HepG2 (cell line): ENCODE results near the gene NEK9. TPM values are rescaled to one million over a fixed set of nuclear protein-coding genes. Genes with fewer than 3 reads are reported as not detected.

ENCODE experiments used
- AKNA ChIP-seq: sonication (generic); formaldehyde crosslinking; IDR thresholded peaks from 2 replicates; pipeline ENCODE4 v1.4.0; 2020; ENCODE audit warnings: missing genetic modification reagents, borderline replicate concordance
- HDAC1 ChIP-seq: sonication (generic); formaldehyde crosslinking; IDR thresholded peaks from 2 replicates; pipeline ENCODE4 v1.5.1; 2020; ENCODE audit warnings: mild to moderate bottlenecking, missing genetic modification reagents
- HMG20A ChIP-seq: IDR thresholded peaks from 2 replicates; pipeline ENCODE4 v1.6.1; 2016; ENCODE audit warnings: borderline replicate concordance
- ISX ChIP-seq: sonication (generic); formaldehyde crosslinking; conservative IDR thresholded peaks from 2 replicates; pipeline ENCODE4 v1.5.0; 2020; ENCODE audit warnings: missing genetic modification reagents
- JUN ChIP-seq: sonication (generic); formaldehyde crosslinking; IDR thresholded peaks from 2 replicates; pipeline ENCODE4 v1.4.0; 2020; ENCODE audit warnings: mild to moderate bottlenecking, missing genetic modification reagents
- KDM5B ChIP-seq: sonication (generic); formaldehyde crosslinking; IDR thresholded peaks from 2 replicates; pipeline ENCODE4 v1.4.0; 2020; ENCODE audit warnings: missing genetic modification reagents, mild to moderate bottlenecking, borderline replicate concordance
- NFATC3 ChIP-seq: sonication (generic); formaldehyde crosslinking; IDR thresholded peaks from 2 replicates; pipeline ENCODE4 v1.5.1; 2020; ENCODE audit warnings: mild to moderate bottlenecking, missing genetic modification reagents
- ONECUT2 ChIP-seq: sonication (generic); formaldehyde crosslinking; IDR thresholded peaks from 2 replicates; pipeline ENCODE4 v1.4.0; 2020; ENCODE audit warnings: missing genetic modification reagents
- PHF20 ChIP-seq: sonication (generic); formaldehyde crosslinking; IDR thresholded peaks from 2 replicates; pipeline ENCODE4 v1.5.0; 2020; ENCODE audit warnings: mild to moderate bottlenecking, missing genetic modification reagents
- PHF5A ChIP-seq: IDR thresholded peaks from one replicate; pipeline ENCODE4 v1.6.1; 2018; ENCODE audit warnings: low read depth, missing genetic modification reagents; ENCODE audit not compliant: unreplicated experiment
- SAFB2 ChIP-seq: sonication (generic); formaldehyde crosslinking; IDR thresholded peaks from 2 replicates; pipeline ENCODE4 v1.5.1; 2020; ENCODE audit warnings: missing genetic modification reagents, low read depth, mild to moderate bottlenecking, borderline replicate concordance
- SIN3A ChIP-seq: IDR thresholded peaks from 2 replicates; pipeline ENCODE4 v1.6.1; 2011; ENCODE audit warnings: low read depth, mild to moderate bottlenecking, control low read depth, low read length, borderline replicate concordance
- SSRP1 ChIP-seq: IDR thresholded peaks from 2 replicates; pipeline ENCODE4 v1.6.1; 2016; ENCODE audit warnings: control low read depth
- ZFP90 ChIP-seq: sonication (generic); formaldehyde crosslinking; IDR thresholded peaks from 2 replicates; pipeline ENCODE4 v1.8.0; 2022; ENCODE audit warnings: missing genetic modification reagents, mild to moderate bottlenecking, inconsistent platforms, borderline replicate concordance
- ZNF318 ChIP-seq: sonication (generic); formaldehyde crosslinking; IDR thresholded peaks from 2 replicates; pipeline ENCODE4 v1.4.0; 2020; ENCODE audit warnings: mild to moderate bottlenecking, missing genetic modification reagents
- ZNF777 ChIP-seq: sonication (generic); formaldehyde crosslinking; IDR thresholded peaks from 2 replicates; pipeline ENCODE4 v1.4.0; 2020; ENCODE audit warnings: missing genetic modification reagents
- ZNF879 ChIP-seq: sonication (generic); formaldehyde crosslinking; IDR thresholded peaks from 2 replicates; pipeline ENCODE4 v1.8.1; 2023; ENCODE audit warnings: missing genetic modification reagents
- polyA plus RNA-seq, 8 experiments: library from polyadenylated mRNA; depleted of rRNA in 3 of 8; stranded (reverse) in 7 of 8; unstranded in 1 of 8; fragments of >200 nt; fragmentation: Illumina TruSeq in 4 of 8; extraction: Trizol in 4 of 8; gene quantifications; 2 replicates each; pipeline versions ENCODE4 v1.2.1 to v1.2.3, GENCODE V29; 2011 to 2016; ENCODE audit warnings: low read depth in 4 of 8, missing spikeins in 1 of 8, mixed read lengths in 1 of 8; ENCODE audit not compliant: insufficient read depth in 1 of 8
- total RNA-seq, 5 experiments: library from RNA; depleted of rRNA; stranded (reverse); fragments of >200 nt; fragmentation: Illumina TruSeq; extraction: Trizol; gene quantifications; 2 replicates each; pipeline ENCODE4 v1.2.3, GENCODE V29; 2016; ENCODE audit warnings: low read depth in 1 of 5

The NEK9 gene
- total and polyA plus RNA-seq, 2 of the 13 experiments (the other 11 are each of a cell fraction or from before 2014, with no cell fraction given): 16.5 to 27.3 TPM

GRCh38 chr14:75069121-75069810 lies 57.6 kb downstream of the NEK9 start, which contains the start of gene ZC2HC1C (continued):
- TF ChIP-seq SAFB2 (CRISPR knock-in tag) (no peak), SSRP1 (CRISPR knock-in tag) (no peak), HMG20A (CRISPR knock-in tag) (no peak), KDM5B (CRISPR knock-in tag) (peak; percentile 84), AKNA (CRISPR knock-in tag) (0 out of 2 replicates have a peak, but pooled peaks have one; percentile 53), NFATC3 (CRISPR knock-in tag) (no peak), ZNF318 (CRISPR knock-in tag) (no peak), HDAC1 (CRISPR knock-in tag) (peak; percentile 56), JUN (CRISPR knock-in tag) (no peak), PHF5A (CRISPR knock-in tag) (no peak), ZFP90 (CRISPR knock-in tag) (peak; percentile 83), PHF20 (CRISPR knock-in tag) (peak; percentile 67), ISX (CRISPR knock-in tag) (0 out of 2 replicates have a peak, but pooled peaks have one; percentile 90), ZNF879 (0 out of 2 replicates have a peak, but pooled peaks have one; percentile 12), ZNF777 (CRISPR knock-in tag) (peak; percentile 53; the same call in 1 of the 2 replicates), ONECUT2 (CRISPR knock-in tag) (0 out of 2 replicates have a peak, but pooled peaks have one; percentile 30), SIN3A (peak; percentile 76; the same call in 1 of the 2 replicates)
